ENCODE results near the gene KIF12. TPM values are rescaled to one million over a fixed set of nuclear protein-coding genes. Genes with fewer than 3 reads are reported as not detected.

Gene KIF12
- total and polyA plus RNA-seq, 2 of the 13 experiments (the other 11 are each of a cell fraction or from before 2014, with no cell fraction given) = 1.8 to 12.5 TPM

GRCh38 chr9:114123031-114123977 is 24.2 kb upstream of the KIF12 start (continued):
- peak; percentile 31; the same call in 1 of the 2 replicates for TF ChIP-seq ZNF574 (CRISPR knock-in tag; IDR thresholded peaks at IDR 0.05)
- TF ChIP-seq ZFP1 (CRISPR knock-in tag; IDR thresholded peaks at IDR 0.05) = no peak
- TF ChIP-seq KAT8 (CRISPR knock-in tag; IDR thresholded peaks at IDR 0.05) = peak; percentile 35; the same call in 1 of the 2 replicates
- TF ChIP-seq ZNF326 (CRISPR knock-in tag; IDR thresholded peaks at IDR 0.05; ENCODE audit: borderline replicate concordance) = no peak
- TF ChIP-seq FUBP1 (CRISPR knock-in tag; IDR thresholded peaks at IDR 0.05; ENCODE audit: borderline replicate concordance) = no peak
- no peak for TF ChIP-seq ZNF619 (CRISPR knock-in tag; IDR thresholded peaks at IDR 0.05)
- peak; percentile 75; the same call in 1 of the 2 replicates for TF ChIP-seq ZBTB43 (CRISPR knock-in tag; conservative IDR thresholded peaks at IDR 0.05)
- no peak for TF ChIP-seq TCF12 (IDR thresholded peaks at IDR 0.05)
- no peak for TF ChIP-seq TCF12 (CRISPR knock-in tag; IDR thresholded peaks at IDR 0.05)
- no peak for TF ChIP-seq NR0B2 (CRISPR knock-in tag; IDR thresholded peaks at IDR 0.05)
- no peak for TF ChIP-seq ZNF670 (CRISPR knock-in tag; IDR thresholded peaks at IDR 0.05; ENCODE audit: borderline replicate concordance)
- no peak for TF ChIP-seq ZNF557 (CRISPR knock-in tag; IDR thresholded peaks at IDR 0.05)
- no peak for TF ChIP-seq JUND (CRISPR knock-in tag; IDR thresholded peaks at IDR 0.05)
- TF ChIP-seq REPIN1 (CRISPR knock-in tag; IDR thresholded peaks at IDR 0.05; ENCODE audit: borderline replicate concordance, low read depth) = no peak; the same call in 1 of the 2 replicates
- TF ChIP-seq ZBTB44 (CRISPR knock-in tag; IDR thresholded peaks at IDR 0.05) = no peak
- peak; percentile 35; the same call in 1 of the 2 replicates for TF ChIP-seq HDAC2 (CRISPR knock-in tag; IDR thresholded peaks at IDR 0.05)
- no peak for TF ChIP-seq PLRG1 (conservative IDR thresholded peaks at IDR 0.05)
